ENCODE data around the gene FAM200C.

DNA sequence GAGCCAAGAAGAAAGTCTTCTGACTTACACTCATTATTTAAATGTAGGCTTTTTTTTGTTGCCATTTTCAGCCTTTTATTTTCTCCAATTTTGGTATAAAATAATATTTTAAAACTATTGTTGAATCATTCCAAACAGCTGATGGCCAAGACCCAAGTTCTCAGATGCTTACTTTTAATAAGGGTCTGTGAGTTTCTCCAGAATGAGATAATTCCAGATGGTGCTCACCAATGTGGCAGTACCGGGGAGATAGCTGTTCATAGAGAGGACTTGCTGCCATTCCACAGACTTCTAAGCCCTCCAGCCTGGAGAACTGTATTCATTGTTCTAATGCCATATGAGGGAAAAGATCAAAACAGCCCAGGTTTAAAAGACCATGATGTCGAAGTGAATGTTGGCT lies 24.2 kb downstream of the FAM200C start:
- TF ChIP-seq, protein P1, sequence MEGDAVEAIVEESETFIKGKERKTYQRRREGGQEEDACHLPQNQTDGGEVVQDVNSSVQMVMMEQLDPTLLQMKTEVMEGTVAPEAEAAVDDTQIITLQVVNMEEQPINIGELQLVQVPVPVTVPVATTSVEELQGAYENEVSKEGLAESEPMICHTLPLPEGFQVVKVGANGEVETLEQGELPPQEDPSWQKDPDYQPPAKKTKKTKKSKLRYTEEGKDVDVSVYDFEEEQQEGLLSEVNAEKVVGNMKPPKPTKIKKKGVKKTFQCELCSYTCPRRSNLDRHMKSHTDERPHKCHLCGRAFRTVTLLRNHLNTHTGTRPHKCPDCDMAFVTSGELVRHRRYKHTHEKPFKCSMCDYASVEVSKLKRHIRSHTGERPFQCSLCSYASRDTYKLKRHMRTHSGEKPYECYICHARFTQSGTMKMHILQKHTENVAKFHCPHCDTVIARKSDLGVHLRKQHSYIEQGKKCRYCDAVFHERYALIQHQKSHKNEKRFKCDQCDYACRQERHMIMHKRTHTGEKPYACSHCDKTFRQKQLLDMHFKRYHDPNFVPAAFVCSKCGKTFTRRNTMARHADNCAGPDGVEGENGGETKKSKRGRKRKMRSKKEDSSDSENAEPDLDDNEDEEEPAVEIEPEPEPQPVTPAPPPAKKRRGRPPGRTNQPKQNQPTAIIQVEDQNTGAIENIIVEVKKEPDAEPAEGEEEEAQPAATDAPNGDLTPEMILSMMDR (IDR thresholded peaks at IDR 0.05), result no peak
- TF ChIP-seq, protein P2, sequence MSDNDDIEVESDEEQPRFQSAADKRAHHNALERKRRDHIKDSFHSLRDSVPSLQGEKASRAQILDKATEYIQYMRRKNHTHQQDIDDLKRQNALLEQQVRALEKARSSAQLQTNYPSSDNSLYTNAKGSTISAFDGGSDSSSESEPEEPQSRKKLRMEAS (CRISPR knock-in tag; IDR thresholded peaks at IDR 0.05), result no peak
- no peak for TF ChIP-seq TEAD4 (CRISPR knock-in tag; IDR thresholded peaks at IDR 0.05)
- TF ChIP-seq CBFB (CRISPR knock-in tag; IDR thresholded peaks at IDR 0.05; ENCODE audit: low read depth), result no peak
- no peak for TF ChIP-seq SP1 (CRISPR knock-in tag; conservative IDR thresholded peaks at IDR 0.05)
- TF ChIP-seq, protein P3, sequence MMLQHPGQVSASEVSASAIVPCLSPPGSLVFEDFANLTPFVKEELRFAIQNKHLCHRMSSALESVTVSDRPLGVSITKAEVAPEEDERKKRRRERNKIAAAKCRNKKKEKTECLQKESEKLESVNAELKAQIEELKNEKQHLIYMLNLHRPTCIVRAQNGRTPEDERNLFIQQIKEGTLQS (CRISPR knock-in tag; conservative IDR thresholded peaks at IDR 0.05), result no peak
- TF ChIP-seq, protein P4, sequence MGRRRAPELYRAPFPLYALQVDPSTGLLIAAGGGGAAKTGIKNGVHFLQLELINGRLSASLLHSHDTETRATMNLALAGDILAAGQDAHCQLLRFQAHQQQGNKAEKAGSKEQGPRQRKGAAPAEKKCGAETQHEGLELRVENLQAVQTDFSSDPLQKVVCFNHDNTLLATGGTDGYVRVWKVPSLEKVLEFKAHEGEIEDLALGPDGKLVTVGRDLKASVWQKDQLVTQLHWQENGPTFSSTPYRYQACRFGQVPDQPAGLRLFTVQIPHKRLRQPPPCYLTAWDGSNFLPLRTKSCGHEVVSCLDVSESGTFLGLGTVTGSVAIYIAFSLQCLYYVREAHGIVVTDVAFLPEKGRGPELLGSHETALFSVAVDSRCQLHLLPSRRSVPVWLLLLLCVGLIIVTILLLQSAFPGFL (CRISPR knock-in tag; IDR thresholded peaks at IDR 0.05; ENCODE audit: borderline replicate concordance), result no peak
- TF ChIP-seq, protein P5, sequence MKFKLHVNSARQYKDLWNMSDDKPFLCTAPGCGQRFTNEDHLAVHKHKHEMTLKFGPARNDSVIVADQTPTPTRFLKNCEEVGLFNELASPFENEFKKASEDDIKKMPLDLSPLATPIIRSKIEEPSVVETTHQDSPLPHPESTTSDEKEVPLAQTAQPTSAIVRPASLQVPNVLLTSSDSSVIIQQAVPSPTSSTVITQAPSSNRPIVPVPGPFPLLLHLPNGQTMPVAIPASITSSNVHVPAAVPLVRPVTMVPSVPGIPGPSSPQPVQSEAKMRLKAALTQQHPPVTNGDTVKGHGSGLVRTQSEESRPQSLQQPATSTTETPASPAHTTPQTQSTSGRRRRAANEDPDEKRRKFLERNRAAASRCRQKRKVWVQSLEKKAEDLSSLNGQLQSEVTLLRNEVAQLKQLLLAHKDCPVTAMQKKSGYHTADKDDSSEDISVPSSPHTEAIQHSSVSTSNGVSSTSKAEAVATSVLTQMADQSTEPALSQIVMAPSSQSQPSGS (CRISPR knock-in tag; IDR thresholded peaks at IDR 0.05; ENCODE audit: borderline replicate concordance, low read depth), result no peak
